CD14-positive monocyte (primary cell): ENCODE results near the gene NTN4. TPM values are rescaled to one million over a fixed set of nuclear protein-coding genes. Genes with fewer than 3 reads are reported as not detected.
A peak's percentile ranks its signal among the peaks of the same experiment; 100 is the strongest.

Source experiments
- DNase-seq, 3 donors: peaks; one replicate each; pipeline ENCODE4 v3.0.0-alpha.2; 2011 to 2022
- H2AFZ ChIP-seq: 2 replicates; pipeline ENCODE4 v1.6.0; 2012; ENCODE audit warnings: mild to moderate bottlenecking, low read depth, low read length, inconsistent platforms; ENCODE audit not compliant: insufficient read depth, poor library complexity, severe bottlenecking
- H3K27ac ChIP-seq, 2 donors: 1 replicate in 1 of 2; 2 replicates in 1 of 2; pipeline ENCODE4 v1.5.1; 2012 to 2013; ENCODE audit warnings: low read length in 2 of 2, control low read depth in 1 of 2, inconsistent platforms in 1 of 2, low read depth in 1 of 2, mild to moderate bottlenecking in 1 of 2
- H3K27me3 ChIP-seq, 2 donors: one replicate each; pipeline versions ENCODE4 v1.6.0 to v1.6.1; 2011 to 2013; ENCODE audit warnings: low read length in 2 of 2; ENCODE audit not compliant: control insufficient read depth in 2 of 2, insufficient read depth in 2 of 2
- H3K36me3 ChIP-seq, 2 donors: replicated peaks in 1 of 2; 1 replicate in 1 of 2; 2 replicates in 1 of 2; pipeline versions ENCODE4 v1.5.1 to v1.6.1; 2012 to 2013; ENCODE audit warnings: low read length in 2 of 2, control low read depth in 1 of 2, inconsistent platforms in 1 of 2, mild to moderate bottlenecking in 1 of 2; ENCODE audit not compliant: insufficient read depth in 2 of 2, control insufficient read depth in 1 of 2
- H3K4me1 ChIP-seq, 2 donors: 1 replicate in 1 of 2; 2 replicates in 1 of 2; pipeline versions ENCODE4 v1.5.1 to v1.6.1; 2012 to 2013; ENCODE audit warnings: low read length in 2 of 2, control low read depth in 1 of 2, inconsistent platforms in 1 of 2, mild to moderate bottlenecking in 1 of 2, moderate library complexity in 1 of 2; ENCODE audit not compliant: insufficient read depth in 2 of 2, control insufficient read depth in 1 of 2
- H3K4me2 ChIP-seq: replicated peaks from 2 replicates; pipeline ENCODE3; 2012; ENCODE audit warnings: low read length, moderate library complexity, mild to moderate bottlenecking; ENCODE audit not compliant: poor library complexity, severe bottlenecking; ENCODE audit errors: extremely low read depth
- H3K4me3 ChIP-seq, 3 experiments: fragments of 200-600 bp in 1 of 3; sonication (generic) in 1 of 3; replicated peaks in 1 of 3; 1 replicate in 2 of 3; 2 replicates in 1 of 3; pipeline ENCODE4 v1.5.1; 2011 to 2013; ENCODE audit warnings: low read length in 3 of 3, mild to moderate bottlenecking in 3 of 3, control low read depth in 2 of 3, low read depth in 2 of 3, inconsistent platforms in 1 of 3, moderate library complexity in 1 of 3
- H3K79me2 ChIP-seq: 2 replicates; pipeline ENCODE4 v1.6.0; 2012; ENCODE audit warnings: mild to moderate bottlenecking, control low read depth, inconsistent platforms, low read length, moderate library complexity; ENCODE audit not compliant: insufficient read depth
- H3K9ac ChIP-seq: 2 replicates; pipeline ENCODE4 v1.6.0; 2017; ENCODE audit warnings: low read length, mild to moderate bottlenecking; ENCODE audit not compliant: insufficient read depth, poor library complexity, severe bottlenecking
- H3K9me3 ChIP-seq, 2 donors: replicated peaks in 1 of 2; 1 replicate in 1 of 2; 2 replicates in 1 of 2; pipeline versions ENCODE4 v1.5.1 to v1.6.1; 2012 to 2013; ENCODE audit warnings: low read length in 2 of 2, control low read depth in 1 of 2; ENCODE audit not compliant: control insufficient read depth in 1 of 2, insufficient read depth in 1 of 2
- H4K20me1 ChIP-seq: 2 replicates; pipeline ENCODE4 v1.6.0; 2012; ENCODE audit warnings: mild to moderate bottlenecking, low read length, control low read depth, moderate library complexity; ENCODE audit not compliant: insufficient read depth
- H3K27ac Mint-ChIP-seq, 7 donors: one replicate each; pipeline ENCODE4 v1.8.0; 2020; ENCODE audit warnings: mild to moderate bottlenecking in 7 of 7, mixed read lengths in 7 of 7, moderate library complexity in 6 of 7, inconsistent platforms in 2 of 7
- H3K27me3 Mint-ChIP-seq, 3 donors: one replicate each; pipeline ENCODE4 v1.8.0; 2021 to 2022; ENCODE audit warnings: low read depth in 3 of 3, mild to moderate bottlenecking in 3 of 3, mixed read lengths in 3 of 3, moderate library complexity in 3 of 3, inconsistent platforms in 1 of 3
- H3K36me3 Mint-ChIP-seq, 2 donors: one replicate each; pipeline ENCODE4 v1.8.0; 2020; ENCODE audit warnings: mixed read lengths in 2 of 2, inconsistent platforms in 1 of 2, mild to moderate bottlenecking in 1 of 2
- H3K4me1 Mint-ChIP-seq: one replicate; pipeline ENCODE4 v1.8.0; 2020; ENCODE audit warnings: mild to moderate bottlenecking, mixed read lengths
- H3K4me3 Mint-ChIP-seq, 2 donors: one replicate each; pipeline ENCODE4 v1.8.0; 2020; ENCODE audit warnings: mild to moderate bottlenecking in 2 of 2, mixed read lengths in 2 of 2, moderate library complexity in 1 of 2
- H3K9me3 Mint-ChIP-seq, 7 donors: one replicate each; pipeline ENCODE4 v1.8.0; 2020 to 2022; ENCODE audit warnings: mixed read lengths in 7 of 7, mild to moderate bottlenecking in 6 of 7, moderate library complexity in 6 of 7, inconsistent platforms in 2 of 7
- WGBS: methylation state at CpG from one replicate; pipeline ENCODE4 v1.1.5; 2013; ENCODE audit warnings: missing lambda C conversion rate; ENCODE audit not compliant: insufficient coverage; 5-methylcytosine and 5-hydroxymethylcytosine counted together
- intact Hi-C, 2 donors: fragments of 100-400 bp; cut with micrococcal nuclease; formaldehyde crosslinking; loops; one replicate each; pipeline versions ENCODE4 v1.15.0 to v1.15.1; 2023
- polyA plus RNA-seq, 3 donors: library from polyadenylated mRNA; depleted of rRNA in 1 of 3; unstranded in 2 of 3; stranded (reverse) in 1 of 3; fragments of 300-500 nt in 2 of 3; fragments of >200 nt in 1 of 3; fragmentation: Illumina TruSeq in 2 of 3; gene quantifications; 1 replicate in 2 of 3; 2 replicates in 1 of 3; pipeline ENCODE4 v1.2.3, GENCODE V29; 2012 to 2021
- TF ChIP-seq, protein P1 (sequence below): fragments of 200-600 bp; IDR thresholded peaks from one replicate; pipeline ENCODE4 v1.8.0; 2022; ENCODE audit warnings: antibody characterized with exemption, mild to moderate bottlenecking

Gene NTN4
- polyA plus RNA-seq, 3 donors = not detected

- WGBS = no CpG with 5 or more reads among the region's 5 CpGs
- no peaks in the 10 kb centered on the region for H3K9me3 ChIP-seq
- no peak overlapping the region for H3K4me2 ChIP-seq
- H3K4me1 Mint-ChIP-seq = no peaks in the 10 kb centered on the region
- H4K20me1 ChIP-seq = no peaks in the 10 kb centered on the region
- TF ChIP-seq, protein P1, sequence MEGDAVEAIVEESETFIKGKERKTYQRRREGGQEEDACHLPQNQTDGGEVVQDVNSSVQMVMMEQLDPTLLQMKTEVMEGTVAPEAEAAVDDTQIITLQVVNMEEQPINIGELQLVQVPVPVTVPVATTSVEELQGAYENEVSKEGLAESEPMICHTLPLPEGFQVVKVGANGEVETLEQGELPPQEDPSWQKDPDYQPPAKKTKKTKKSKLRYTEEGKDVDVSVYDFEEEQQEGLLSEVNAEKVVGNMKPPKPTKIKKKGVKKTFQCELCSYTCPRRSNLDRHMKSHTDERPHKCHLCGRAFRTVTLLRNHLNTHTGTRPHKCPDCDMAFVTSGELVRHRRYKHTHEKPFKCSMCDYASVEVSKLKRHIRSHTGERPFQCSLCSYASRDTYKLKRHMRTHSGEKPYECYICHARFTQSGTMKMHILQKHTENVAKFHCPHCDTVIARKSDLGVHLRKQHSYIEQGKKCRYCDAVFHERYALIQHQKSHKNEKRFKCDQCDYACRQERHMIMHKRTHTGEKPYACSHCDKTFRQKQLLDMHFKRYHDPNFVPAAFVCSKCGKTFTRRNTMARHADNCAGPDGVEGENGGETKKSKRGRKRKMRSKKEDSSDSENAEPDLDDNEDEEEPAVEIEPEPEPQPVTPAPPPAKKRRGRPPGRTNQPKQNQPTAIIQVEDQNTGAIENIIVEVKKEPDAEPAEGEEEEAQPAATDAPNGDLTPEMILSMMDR = no peak
- H3K4me3 Mint-ChIP-seq = no peak overlapping the region
- no peak overlapping the region for H3K27ac Mint-ChIP-seq
- no peaks in the 10 kb centered on the region for H3K36me3 Mint-ChIP-seq
- no peak overlapping the region for H3K9ac ChIP-seq
- H3K27me3 ChIP-seq = peaks cover 10 to 22% of the 10 kb centered on the region in 2 donors
- no peaks in the 10 kb centered on the region for H3K36me3 ChIP-seq
- H3K9me3 Mint-ChIP-seq = peaks cover 0 to 3% (median 0%) of the 10 kb centered on the region in 7 donors
- H3K27ac ChIP-seq = no peak overlapping the region
- no peaks in the 10 kb centered on the region for H3K4me1 ChIP-seq
- no peak for DNase-seq
- no peak overlapping the region for H2AFZ ChIP-seq
- intact Hi-C loops = no loop called here
- peaks cover 8 to 26% (median 25%) of the 10 kb centered on the region in 3 donors for H3K27me3 Mint-ChIP-seq
- no peaks in the 10 kb centered on the region for H3K79me2 ChIP-seq
- no peak overlapping the region for H3K4me3 ChIP-seq
Observed at GRCh38 chr12:95802482-95803270, 12.1 kb upstream of the NTN4 start.

DNA sequence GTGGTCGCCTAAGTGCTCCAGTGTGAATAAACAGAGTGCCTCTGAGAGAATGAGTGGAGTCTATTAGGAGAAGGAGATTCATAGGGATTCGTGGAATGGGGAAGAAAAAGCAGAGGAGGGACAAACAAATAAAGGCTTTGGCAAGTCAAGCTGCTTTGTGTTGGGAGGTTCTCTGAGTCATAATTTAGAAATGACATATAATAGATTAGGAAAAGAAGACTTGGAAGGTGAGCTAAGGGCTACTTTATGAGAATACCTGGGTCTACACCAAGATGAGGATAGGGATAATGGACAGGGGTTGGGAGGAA, 6.4 kb upstream of the NTN4 start:
- Histone ChIP-seq H3K27ac (no peak overlapping the region), H3K4me3 (no peak overlapping the region), H3K4me2 (no peak overlapping the region), H3K9ac (no peak overlapping the region), H3K4me1 (no peaks in the 10 kb centered on the region), H2AFZ (no peak overlapping the region), H3K27me3 (peaks cover 41 to 61% of the 10 kb centered on the region in 2 donors), H3K36me3 (no peaks in the 10 kb centered on the region), H3K9me3 (no peaks in the 10 kb centered on the region), H3K79me2 (no peaks in the 10 kb centered on the region), H4K20me1 (no peaks in the 10 kb centered on the region)
- Mint-ChIP-seq H3K27ac (no peak overlapping the region), H3K9me3 (peaks cover 0 to 3% (median 1%) of the 10 kb centered on the region in 7 donors), H3K27me3 (peaks cover 36 to 63% (median 54%) of the 10 kb centered on the region in 3 donors), H3K4me1 (no peaks in the 10 kb centered on the region), H3K36me3 (no peaks in the 10 kb centered on the region), H3K4me3 (peak overlapping the region in 1 of 2 donors; percentile 54)
- WGBS = 85% methylated on average over 2 of the region's 2 CpGs
- intact Hi-C loops = no loop called here
- TF ChIP-seq, protein P1 = no peak
- DNase-seq = no peak
